BLaER1 treated with 17β-estradiol and CSF1 and Interleukin-3, amounts not matched to agents 10 nM and 100 nM (cell line): Measurements from ENCODE around the gene DCAF4.

ENCODE experiments used
- H3K27ac ChIP-seq, 11 experiments: shearing (Covaris generic); formaldehyde crosslinking; 2 replicates each; pipeline ENCODE4 v1.8.1; 2022
- H3K27me3 ChIP-seq, 11 experiments: shearing (Covaris generic); formaldehyde crosslinking; 2 replicates each; pipeline ENCODE4 v1.8.1; 2022
- H3K36me3 ChIP-seq, 11 experiments: shearing (Covaris generic); formaldehyde crosslinking; 2 replicates each; pipeline ENCODE4 v1.8.1; 2022
- H3K4me1 ChIP-seq, 10 experiments: shearing (Covaris generic); formaldehyde crosslinking; 2 replicates each; pipeline ENCODE4 v1.8.1; 2022
- H3K4me2 ChIP-seq, 11 experiments: shearing (Covaris generic); formaldehyde crosslinking; 2 replicates each; pipeline ENCODE4 v1.8.1; 2022
- H3K4me3 ChIP-seq, 10 experiments: shearing (Covaris generic); formaldehyde crosslinking; 2 replicates each; pipeline ENCODE4 v1.8.1; 2022
- H3K9ac ChIP-seq, 11 experiments: shearing (Covaris generic); formaldehyde crosslinking; 2 replicates each; pipeline ENCODE4 v1.8.1; 2022
- H3K9me3 ChIP-seq, 11 experiments: shearing (Covaris generic); formaldehyde crosslinking; replicated peaks in 1 of 11; 2 replicates each; pipeline ENCODE4 v1.8.1; 2022
- H4K20me1 ChIP-seq, 11 experiments: shearing (Covaris generic); formaldehyde crosslinking; 2 replicates each; pipeline ENCODE4 v1.8.1; 2022
- Cebpa-rat ChIP-seq, 11 experiments: shearing (Covaris generic); IDR thresholded peaks; 2 replicates each; pipeline ENCODE4 v1.8.1; 2022

DCAF4 gene

DNA sequence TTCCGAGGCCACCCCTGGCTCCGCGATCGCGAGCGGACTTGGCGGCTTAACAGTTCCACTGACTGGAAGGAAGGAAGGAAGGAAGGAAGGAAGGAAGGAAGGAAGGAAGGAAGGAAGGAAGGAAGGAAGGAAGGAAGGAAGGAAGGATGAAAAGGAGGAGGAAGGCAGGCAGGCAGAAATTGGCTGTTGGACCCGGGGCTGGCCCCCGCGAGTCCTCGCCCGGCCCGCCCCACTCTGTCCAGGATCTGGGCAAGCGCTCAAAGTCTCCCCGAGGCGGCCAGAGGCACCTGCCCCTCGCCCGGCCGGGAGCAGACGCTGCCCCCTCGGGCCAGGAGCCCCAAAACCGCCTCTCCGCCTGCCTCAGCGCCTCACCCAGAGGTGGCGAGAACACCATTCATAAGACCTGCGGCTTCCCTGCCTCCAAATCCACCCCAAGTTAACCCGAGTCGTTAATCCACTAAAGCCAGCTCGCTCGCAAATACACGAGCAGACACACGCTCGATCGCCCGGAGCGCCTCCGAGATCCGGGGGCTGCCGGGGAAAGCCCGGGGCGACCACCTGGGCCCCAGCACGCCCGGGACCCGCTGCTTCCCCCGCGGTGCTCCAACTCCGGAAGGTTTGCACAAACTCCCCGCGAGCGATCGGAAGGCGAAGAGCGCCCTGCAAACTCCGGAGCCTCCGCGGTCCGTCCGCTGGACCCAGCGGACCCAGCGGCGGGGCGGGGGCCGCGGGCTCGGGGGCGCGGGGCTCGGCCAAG, 33.2 kb upstream of the DCAF4 start:
- TF ChIP-seq Cebpa-rat (IDR thresholded peaks at IDR 0.05), result no peak
- H4K20me1 ChIP-seq, result peaks cover 0 to 35% (median 24%) of the 10 kb centered on the region in 11 experiments; a peak in 15 of 22 replicates
- peak overlapping the region; percentile 62 to 84 (median 68) for H3K4me3 ChIP-seq
- H3K27me3 ChIP-seq, result peaks cover 83 to 95% (median 92%) of the 10 kb centered on the region in 11 experiments
- peak overlapping the region; percentile 89 to 99 (median 96) for H3K4me2 ChIP-seq
- H3K9me3 ChIP-seq, result no peaks in the 10 kb centered on the region
- peak overlapping the region in 9 of 11 experiments; percentile 21 to 61 (median 50); a peak in 17 of 22 replicates for H3K9ac ChIP-seq
- H3K36me3 ChIP-seq, result no peaks in the 10 kb centered on the region
- H3K4me1 ChIP-seq, result peaks cover 23 to 36% (median 33%) of the 10 kb centered on the region in 10 experiments
- no peak overlapping the region for H3K27ac ChIP-seq

DNA sequence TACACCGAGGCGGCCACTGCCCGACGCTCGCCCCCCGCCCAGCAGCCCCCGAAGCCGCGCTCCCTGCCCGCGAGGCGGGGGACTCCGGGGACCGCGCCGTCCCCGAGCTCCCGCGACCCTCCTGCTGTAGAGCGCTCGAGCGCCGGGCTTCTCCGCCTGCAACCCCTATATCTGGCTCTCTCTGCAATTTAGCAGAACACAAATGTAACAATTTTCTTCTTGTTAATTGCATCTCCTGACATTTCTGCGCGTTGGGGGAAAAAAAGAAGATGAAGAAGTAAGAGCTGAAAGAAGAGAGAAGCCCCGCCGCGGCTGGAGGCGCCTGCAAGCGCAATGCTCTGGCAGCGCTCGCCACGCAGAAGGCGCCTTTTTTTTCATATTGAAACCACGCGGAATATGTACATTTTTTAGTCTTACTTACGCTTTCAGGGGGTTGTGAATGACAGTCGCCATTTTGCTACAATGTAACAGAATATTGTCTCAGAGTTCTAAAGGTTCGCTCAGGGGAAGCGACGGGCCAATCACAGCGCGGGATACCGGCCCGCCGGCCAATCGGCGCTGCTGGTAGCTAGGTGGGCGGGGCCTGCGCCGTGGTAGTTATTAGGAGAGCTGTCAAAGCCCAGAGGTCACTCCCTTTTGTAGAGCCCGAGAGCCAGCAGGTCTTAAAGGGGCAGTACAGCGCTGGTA, 32.5 kb upstream of the DCAF4 start, which contains the start of gene DPF3:
DPF3 (minus strand) TSS at position 466 of the 687 bp plus-strand sequence; CDS start at position 453, 13 bp downstream.
- Histone ChIP-seq H3K9ac (peak within 1 kb of the TSS in 9 of 11 experiments; percentile 21 to 61 (median 50); a peak in 17 of 22 replicates), H3K36me3 (no peaks in the 10 kb centered on the region), H3K9me3 (no peaks in the 10 kb centered on the region), H3K27ac (no peak within 1 kb of the TSS), H3K4me1 (peaks cover 24 to 34% (median 27%) of the 10 kb centered on the region in 10 experiments), H3K4me3 (peak within 1 kb of the TSS; percentile 62 to 84 (median 68)), H3K27me3 (peaks cover 76 to 88% (median 87%) of the 10 kb centered on the region in 11 experiments), H4K20me1 (peaks cover 0 to 35% (median 24%) of the 10 kb centered on the region in 11 experiments; a peak in 15 of 22 replicates), H3K4me2 (peak within 1 kb of the TSS; percentile 89 to 99 (median 96))
- no peak for TF ChIP-seq Cebpa-rat (IDR thresholded peaks at IDR 0.05)

DNA sequence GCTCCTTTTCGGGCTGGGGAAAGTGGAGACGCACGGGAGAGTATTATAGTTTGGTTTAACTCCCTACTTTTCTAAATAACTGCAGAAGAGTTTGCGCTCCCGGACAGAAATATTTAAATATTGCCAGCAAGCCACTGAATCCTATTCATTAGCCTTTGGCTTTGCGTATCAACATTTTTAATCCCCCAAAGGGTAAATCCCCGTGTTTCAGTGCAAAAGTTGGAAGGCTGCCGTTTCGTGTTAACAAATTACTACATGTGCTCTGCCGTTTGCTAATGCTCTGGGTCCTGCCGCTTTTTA, 32.0 kb upstream of the DCAF4 start:
- peaks cover 21 to 32% (median 23%) of the 10 kb centered on the region in 10 experiments for H3K4me1 ChIP-seq
- H3K36me3 ChIP-seq, result no peaks in the 10 kb centered on the region
- H3K27me3 ChIP-seq, result peaks cover 71 to 83% (median 82%) of the 10 kb centered on the region in 11 experiments
- no peak for TF ChIP-seq Cebpa-rat (IDR thresholded peaks at IDR 0.05)
- H3K9me3 ChIP-seq, result no peaks in the 10 kb centered on the region
- H3K4me2 ChIP-seq, result peak overlapping the region; percentile 89 to 99 (median 96)
- peak overlapping the region in 1 of 11 experiments; percentile 50; a peak in 1 of 22 replicates for H3K9ac ChIP-seq
- H3K27ac ChIP-seq, result no peak overlapping the region
- H4K20me1 ChIP-seq, result peaks cover 0 to 35% (median 24%) of the 10 kb centered on the region in 11 experiments; a peak in 15 of 22 replicates
- H3K4me3 ChIP-seq, result peak overlapping the region; percentile 62 to 84 (median 68); a peak in 18 of 20 replicates

DNA sequence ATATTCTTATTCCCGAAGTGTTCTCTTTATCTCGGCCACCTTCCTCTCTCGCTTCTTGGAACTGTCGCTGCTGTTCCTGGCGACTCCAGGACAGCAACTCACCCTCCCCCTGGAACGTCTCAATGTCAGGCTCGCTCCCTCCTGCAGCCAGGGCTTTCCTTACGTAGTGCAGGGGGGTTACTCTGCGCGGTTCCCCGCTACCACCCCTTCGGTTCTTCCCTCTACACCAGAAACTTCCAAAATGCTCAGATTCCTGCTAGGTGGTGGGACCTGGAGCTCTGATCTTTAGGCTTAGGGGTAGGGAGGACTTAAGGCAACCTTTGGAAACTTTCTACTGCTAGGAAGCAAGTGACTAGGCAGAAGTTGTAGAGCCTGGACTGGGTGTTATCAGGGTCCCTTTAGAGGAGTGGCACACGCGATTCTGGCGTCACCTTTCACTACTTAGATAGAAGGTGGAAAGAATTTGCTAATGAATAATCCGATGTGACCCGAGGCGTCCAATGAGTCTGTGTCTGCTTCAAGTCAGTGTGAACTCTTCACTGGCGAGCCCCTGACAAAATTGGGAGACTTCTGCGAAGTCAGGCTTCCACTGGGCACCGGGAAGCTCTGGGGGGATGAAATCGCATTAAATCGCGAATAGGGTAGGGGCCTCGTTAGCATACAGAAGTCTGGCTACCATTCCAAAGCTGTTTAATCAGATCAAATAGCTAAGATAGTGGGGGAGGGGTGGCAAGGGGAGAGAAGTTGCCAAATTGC, 31.5 kb upstream of the DCAF4 start:
- no peak overlapping the region for H3K9ac ChIP-seq
- peak overlapping the region; percentile 62 to 84 (median 68); a peak in 16 of 20 replicates for H3K4me3 ChIP-seq

DNA sequence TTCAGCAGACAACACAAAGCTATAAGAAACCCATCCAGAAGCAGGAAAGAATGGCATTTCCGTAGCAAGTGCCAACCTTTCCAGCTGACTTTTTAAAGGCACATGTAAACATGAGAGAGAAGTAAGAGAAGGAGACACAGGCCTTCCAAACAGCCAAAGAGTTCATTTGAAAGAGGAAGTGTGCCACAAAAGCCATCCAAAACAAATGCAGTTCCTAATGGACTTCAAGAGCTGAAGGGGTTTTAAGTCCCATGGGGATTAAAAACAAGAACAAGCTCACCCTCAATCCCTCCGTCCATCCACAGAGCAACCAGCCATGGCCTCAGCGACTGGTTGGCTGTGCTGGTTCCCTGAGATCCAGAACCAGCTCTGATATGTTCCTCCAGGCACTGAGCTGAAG, 27.8 kb upstream of the DCAF4 start:
- peak overlapping the region in 4 of 11 experiments; percentile 2 to 35 (median 26); a peak in 5 of 22 replicates for H3K4me2 ChIP-seq
- peaks cover 0 to 14% (median 3%) of the 10 kb centered on the region in 11 experiments; a peak in 8 of 22 replicates for H4K20me1 ChIP-seq
- H3K9ac ChIP-seq, result no peak overlapping the region
- no peaks in the 10 kb centered on the region for H3K36me3 ChIP-seq
- H3K9me3 ChIP-seq, result no peaks in the 10 kb centered on the region
- H3K27ac ChIP-seq, result no peak overlapping the region
- peaks cover 6 to 19% (median 8%) of the 10 kb centered on the region in 10 experiments; a peak in 14 of 20 replicates for H3K4me1 ChIP-seq
- H3K27me3 ChIP-seq, result peaks cover 29 to 42% (median 40%) of the 10 kb centered on the region in 11 experiments
- no peak overlapping the region for H3K4me3 ChIP-seq
- TF ChIP-seq Cebpa-rat (IDR thresholded peaks at IDR 0.05), result no peak

More for the DNA sequence above, 31.5 kb upstream of the DCAF4 start:
- Histone ChIP-seq H3K36me3 (no peaks in the 10 kb centered on the region), H3K9me3 (no peaks in the 10 kb centered on the region), H4K20me1 (peaks cover 0 to 35% (median 24%) of the 10 kb centered on the region in 11 experiments; a peak in 15 of 22 replicates), H3K4me1 (peaks cover 20 to 32% (median 23%) of the 10 kb centered on the region in 10 experiments), H3K27me3 (peaks cover 66 to 78% (median 77%) of the 10 kb centered on the region in 11 experiments), H3K4me2 (peak overlapping the region; percentile 89 to 99 (median 96)), H3K27ac (no peak overlapping the region)
- TF ChIP-seq Cebpa-rat (IDR thresholded peaks at IDR 0.05), result no peak

DNA sequence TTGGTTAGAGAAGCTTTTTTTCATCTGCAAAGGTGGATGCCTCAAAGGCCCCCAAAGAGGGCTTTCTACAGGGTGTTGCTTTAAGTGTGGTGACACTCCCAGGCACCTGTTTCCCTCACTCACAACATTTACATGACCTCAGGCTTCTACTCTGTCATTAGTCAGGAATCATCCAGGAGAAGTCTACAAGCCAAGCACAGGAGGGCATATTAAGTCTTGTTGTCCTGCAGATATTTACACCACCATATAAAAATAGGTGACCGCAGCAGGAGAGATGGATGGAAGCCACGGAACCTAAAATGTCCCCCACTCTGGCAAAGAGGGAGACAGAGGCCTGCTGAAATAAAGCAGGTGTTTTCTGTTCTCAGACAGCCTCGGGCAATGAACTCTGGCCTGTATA, 24.9 kb upstream of the DCAF4 start:
- no peak overlapping the region for H3K4me2 ChIP-seq
- no peak overlapping the region for H3K9ac ChIP-seq
- TF ChIP-seq Cebpa-rat (IDR thresholded peaks at IDR 0.05), result no peak
- no peaks in the 10 kb centered on the region for H4K20me1 ChIP-seq
- H3K27ac ChIP-seq, result no peak overlapping the region
- peaks cover 0 to 10% (median 1%) of the 10 kb centered on the region in 10 experiments; a peak in 4 of 20 replicates for H3K4me1 ChIP-seq
- H3K36me3 ChIP-seq, result no peaks in the 10 kb centered on the region
- H3K9me3 ChIP-seq, result no peaks in the 10 kb centered on the region
- H3K27me3 ChIP-seq, result peaks cover 3 to 12% (median 11%) of the 10 kb centered on the region in 11 experiments
- no peak overlapping the region for H3K4me3 ChIP-seq

DNA sequence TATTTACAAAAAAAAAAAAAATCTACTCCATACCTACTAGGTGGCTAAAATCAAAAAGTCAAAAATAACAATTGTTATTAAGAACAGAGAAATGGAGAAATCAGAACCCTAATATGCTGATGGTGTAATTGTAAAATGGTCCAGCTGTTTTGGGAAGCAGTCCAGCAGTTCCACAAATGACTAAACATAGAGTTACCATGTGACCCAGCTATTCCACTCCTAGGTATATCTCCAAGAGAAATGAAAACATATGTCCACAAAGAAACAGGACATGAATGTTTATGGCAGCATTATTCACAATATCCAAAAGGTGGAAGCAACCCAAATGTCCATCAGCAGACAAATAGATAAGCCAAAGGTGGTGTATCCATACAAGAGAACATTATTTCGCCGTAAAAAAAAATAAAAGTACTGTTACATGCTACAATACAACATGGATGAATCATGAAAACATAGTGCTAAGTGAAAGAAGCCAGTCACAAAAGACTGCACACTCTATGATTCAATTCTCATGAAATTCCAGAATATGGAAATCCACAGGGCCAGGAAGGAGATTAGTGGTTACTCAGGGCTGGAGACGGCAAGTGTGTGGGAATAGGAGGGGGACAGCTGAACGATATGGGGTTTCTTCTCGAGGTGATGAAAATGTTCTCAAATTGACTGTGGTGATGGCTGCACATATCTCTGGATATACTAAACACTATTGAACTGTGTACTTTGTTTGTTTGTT, 23.3 kb upstream of the DCAF4 start:
- H3K4me1 ChIP-seq, result peaks cover 0 to 10% (median 1%) of the 10 kb centered on the region in 10 experiments; a peak in 4 of 20 replicates
- no peaks in the 10 kb centered on the region for H3K27me3 ChIP-seq
- H3K9ac ChIP-seq, result no peak overlapping the region
- no peak overlapping the region for H3K27ac ChIP-seq
- no peaks in the 10 kb centered on the region for H3K36me3 ChIP-seq
- no peaks in the 10 kb centered on the region for H4K20me1 ChIP-seq
- no peak overlapping the region for H3K4me3 ChIP-seq
- no peaks in the 10 kb centered on the region for H3K9me3 ChIP-seq
- no peak for TF ChIP-seq Cebpa-rat (IDR thresholded peaks at IDR 0.05)
- H3K4me2 ChIP-seq, result no peak overlapping the region

DNA sequence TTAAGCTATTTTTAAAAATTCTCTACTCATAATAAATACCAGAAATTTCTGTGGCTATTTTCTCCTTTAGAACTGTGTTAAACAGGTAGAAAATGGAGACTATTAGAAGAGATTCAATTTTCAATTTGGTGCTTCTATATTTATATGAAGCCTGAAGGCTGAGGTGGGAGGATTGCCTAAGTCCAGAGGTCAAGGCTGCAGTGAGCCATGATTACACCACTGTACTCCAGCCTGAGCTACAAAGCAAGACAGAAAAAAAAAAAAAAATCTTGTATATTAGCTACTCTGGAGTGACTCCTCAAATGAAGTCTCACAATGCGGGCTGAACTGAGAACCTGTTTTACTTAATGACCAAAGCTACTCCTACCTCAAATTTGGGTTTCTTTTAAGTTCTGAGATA, 22.5 kb upstream of the DCAF4 start:
- no peak overlapping the region for H3K4me3 ChIP-seq
- H4K20me1 ChIP-seq, result no peaks in the 10 kb centered on the region
- peaks cover 0 to 4% (median under 1%) of the 10 kb centered on the region in 10 experiments; a peak in 3 of 20 replicates for H3K4me1 ChIP-seq
- H3K27ac ChIP-seq, result no peak overlapping the region
- no peaks in the 10 kb centered on the region for H3K36me3 ChIP-seq
- no peaks in the 10 kb centered on the region for H3K27me3 ChIP-seq
- no peaks in the 10 kb centered on the region for H3K9me3 ChIP-seq
- no peak for TF ChIP-seq Cebpa-rat (IDR thresholded peaks at IDR 0.05)
- H3K4me2 ChIP-seq, result no peak overlapping the region
- H3K9ac ChIP-seq, result no peak overlapping the region
